ENCODE results near the gene MACROD2.

Gene MACROD2

GRCh38 chr20:14234666-14235295, 239.5 kb downstream of the MACROD2 start:
- no peak for TF ChIP-seq GLIS3 (CRISPR knock-in tag; IDR thresholded peaks at IDR 0.05)
- no peak for TF ChIP-seq CREB5 (CRISPR knock-in tag; IDR thresholded peaks at IDR 0.05; ENCODE audit: low read depth)
- TF ChIP-seq, protein P1, sequence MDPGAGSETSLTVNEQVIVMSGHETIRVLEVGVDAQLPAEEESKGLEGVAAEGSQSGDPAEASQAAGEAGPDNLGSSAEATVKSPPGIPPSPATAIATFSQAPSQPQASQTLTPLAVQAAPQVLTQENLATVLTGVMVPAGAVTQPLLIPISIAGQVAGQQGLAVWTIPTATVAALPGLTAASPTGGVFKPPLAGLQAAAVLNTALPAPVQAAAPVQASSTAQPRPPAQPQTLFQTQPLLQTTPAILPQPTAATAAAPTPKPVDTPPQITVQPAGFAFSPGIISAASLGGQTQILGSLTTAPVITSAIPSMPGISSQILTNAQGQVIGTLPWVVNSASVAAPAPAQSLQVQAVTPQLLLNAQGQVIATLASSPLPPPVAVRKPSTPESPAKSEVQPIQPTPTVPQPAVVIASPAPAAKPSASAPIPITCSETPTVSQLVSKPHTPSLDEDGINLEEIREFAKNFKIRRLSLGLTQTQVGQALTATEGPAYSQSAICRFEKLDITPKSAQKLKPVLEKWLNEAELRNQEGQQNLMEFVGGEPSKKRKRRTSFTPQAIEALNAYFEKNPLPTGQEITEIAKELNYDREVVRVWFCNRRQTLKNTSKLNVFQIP (CRISPR knock-in tag; IDR thresholded peaks at IDR 0.05; ENCODE audit: borderline replicate concordance, low read depth): no peak
- no peak for TF ChIP-seq OSR1 (CRISPR knock-in tag; IDR thresholded peaks at IDR 0.05)
- no peak for TF ChIP-seq ZFP30 (CRISPR knock-in tag; IDR thresholded peaks at IDR 0.05)
- TF ChIP-seq ZNF565 (CRISPR knock-in tag; conservative IDR thresholded peaks at IDR 0.05; ENCODE audit: low read depth): no peak
- no peak for TF ChIP-seq ISL1 (CRISPR knock-in tag; IDR thresholded peaks at IDR 0.05)
- no peak for TF ChIP-seq ZNF8 (CRISPR knock-in tag; IDR thresholded peaks at IDR 0.05)
- TF ChIP-seq PPARA (CRISPR knock-in tag; IDR thresholded peaks at IDR 0.05; ENCODE audit: borderline replicate concordance): no peak
- TF ChIP-seq PATZ1 (CRISPR knock-in tag; IDR thresholded peaks at IDR 0.05; ENCODE audit: borderline replicate concordance): no peak
- TF ChIP-seq ARNTL (CRISPR knock-in tag; IDR thresholded peaks at IDR 0.05; ENCODE audit: borderline replicate concordance, low read depth): no peak
- TF ChIP-seq, protein P2, sequence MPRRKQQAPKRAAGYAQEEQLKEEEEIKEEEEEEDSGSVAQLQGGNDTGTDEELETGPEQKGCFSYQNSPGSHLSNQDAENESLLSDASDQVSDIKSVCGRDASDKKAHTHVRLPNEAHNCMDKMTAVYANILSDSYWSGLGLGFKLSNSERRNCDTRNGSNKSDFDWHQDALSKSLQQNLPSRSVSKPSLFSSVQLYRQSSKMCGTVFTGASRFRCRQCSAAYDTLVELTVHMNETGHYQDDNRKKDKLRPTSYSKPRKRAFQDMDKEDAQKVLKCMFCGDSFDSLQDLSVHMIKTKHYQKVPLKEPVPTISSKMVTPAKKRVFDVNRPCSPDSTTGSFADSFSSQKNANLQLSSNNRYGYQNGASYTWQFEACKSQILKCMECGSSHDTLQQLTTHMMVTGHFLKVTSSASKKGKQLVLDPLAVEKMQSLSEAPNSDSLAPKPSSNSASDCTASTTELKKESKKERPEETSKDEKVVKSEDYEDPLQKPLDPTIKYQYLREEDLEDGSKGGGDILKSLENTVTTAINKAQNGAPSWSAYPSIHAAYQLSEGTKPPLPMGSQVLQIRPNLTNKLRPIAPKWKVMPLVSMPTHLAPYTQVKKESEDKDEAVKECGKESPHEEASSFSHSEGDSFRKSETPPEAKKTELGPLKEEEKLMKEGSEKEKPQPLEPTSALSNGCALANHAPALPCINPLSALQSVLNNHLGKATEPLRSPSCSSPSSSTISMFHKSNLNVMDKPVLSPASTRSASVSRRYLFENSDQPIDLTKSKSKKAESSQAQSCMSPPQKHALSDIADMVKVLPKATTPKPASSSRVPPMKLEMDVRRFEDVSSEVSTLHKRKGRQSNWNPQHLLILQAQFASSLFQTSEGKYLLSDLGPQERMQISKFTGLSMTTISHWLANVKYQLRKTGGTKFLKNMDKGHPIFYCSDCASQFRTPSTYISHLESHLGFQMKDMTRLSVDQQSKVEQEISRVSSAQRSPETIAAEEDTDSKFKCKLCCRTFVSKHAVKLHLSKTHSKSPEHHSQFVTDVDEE (CRISPR knock-in tag; IDR thresholded peaks at IDR 0.05): no peak
- no peak for TF ChIP-seq TCF4 (CRISPR knock-in tag; IDR thresholded peaks at IDR 0.05; ENCODE audit: borderline replicate concordance)
- TF ChIP-seq ESRRG (CRISPR knock-in tag; IDR thresholded peaks at IDR 0.05): no peak
- TF ChIP-seq RARB (CRISPR knock-in tag; IDR thresholded peaks at IDR 0.05): no peak
- no peak for TF ChIP-seq SNAI2 (CRISPR knock-in tag; IDR thresholded peaks at IDR 0.05)
- TF ChIP-seq ZC3H10 (CRISPR knock-in tag; IDR thresholded peaks at IDR 0.05): no peak
- no peak for TF ChIP-seq ZFP3 (CRISPR knock-in tag; IDR thresholded peaks at IDR 0.05)
- TF ChIP-seq ZNF70 (CRISPR knock-in tag; IDR thresholded peaks at IDR 0.05): no peak
- peak; percentile 95 for ATAC-seq

DNA sequence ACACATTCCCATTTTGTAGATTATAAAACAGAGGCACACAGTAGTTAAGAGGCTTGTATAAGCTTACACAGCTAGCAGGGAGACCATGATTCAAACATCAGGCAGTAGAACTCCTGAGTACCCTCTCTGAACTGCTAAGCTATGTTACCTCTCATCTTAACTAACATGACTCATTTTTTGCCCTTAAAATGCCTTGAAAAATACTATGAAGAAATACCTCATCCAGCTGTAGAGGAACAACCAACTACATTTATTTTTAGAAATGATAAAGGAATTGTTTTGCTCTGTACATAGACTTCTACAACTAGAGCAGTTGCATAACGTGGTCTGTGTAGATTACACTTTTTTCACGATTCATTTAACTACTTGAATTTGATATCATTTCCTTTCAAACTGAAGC, 240.0 kb downstream of the MACROD2 start:
- no peak for TF ChIP-seq ZNF70 (CRISPR knock-in tag; IDR thresholded peaks at IDR 0.05)
- TF ChIP-seq CSDC2 (CRISPR knock-in tag; IDR thresholded peaks at IDR 0.05): no peak
- TF ChIP-seq, protein P2 (CRISPR knock-in tag; IDR thresholded peaks at IDR 0.05): no peak
- no peak for TF ChIP-seq ZNF8 (CRISPR knock-in tag; IDR thresholded peaks at IDR 0.05)
- no peak for TF ChIP-seq ZFP30 (CRISPR knock-in tag; IDR thresholded peaks at IDR 0.05)
- TF ChIP-seq RARB (CRISPR knock-in tag; IDR thresholded peaks at IDR 0.05): no peak
- no peak for TF ChIP-seq CREB5 (CRISPR knock-in tag; IDR thresholded peaks at IDR 0.05; ENCODE audit: low read depth)
- TF ChIP-seq ZC3H10 (CRISPR knock-in tag; IDR thresholded peaks at IDR 0.05): no peak
- no peak for TF ChIP-seq TCF4 (CRISPR knock-in tag; IDR thresholded peaks at IDR 0.05; ENCODE audit: borderline replicate concordance)
- TF ChIP-seq, protein P3, sequence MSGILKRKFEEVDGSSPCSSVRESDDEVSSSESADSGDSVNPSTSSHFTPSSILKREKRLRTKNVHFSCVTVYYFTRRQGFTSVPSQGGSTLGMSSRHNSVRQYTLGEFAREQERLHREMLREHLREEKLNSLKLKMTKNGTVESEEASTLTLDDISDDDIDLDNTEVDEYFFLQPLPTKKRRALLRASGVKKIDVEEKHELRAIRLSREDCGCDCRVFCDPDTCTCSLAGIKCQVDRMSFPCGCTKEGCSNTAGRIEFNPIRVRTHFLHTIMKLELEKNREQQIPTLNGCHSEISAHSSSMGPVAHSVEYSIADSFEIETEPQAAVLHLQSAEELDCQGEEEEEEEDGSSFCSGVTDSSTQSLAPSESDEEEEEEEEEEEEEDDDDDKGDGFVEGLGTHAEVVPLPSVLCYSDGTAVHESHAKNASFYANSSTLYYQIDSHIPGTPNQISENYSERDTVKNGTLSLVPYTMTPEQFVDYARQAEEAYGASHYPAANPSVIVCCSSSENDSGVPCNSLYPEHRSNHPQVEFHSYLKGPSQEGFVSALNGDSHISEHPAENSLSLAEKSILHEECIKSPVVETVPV (CRISPR knock-in tag; IDR thresholded peaks at IDR 0.05): no peak
- no peak for TF ChIP-seq SNAI2 (CRISPR knock-in tag; IDR thresholded peaks at IDR 0.05)
- TF ChIP-seq, protein P1 (CRISPR knock-in tag; IDR thresholded peaks at IDR 0.05; ENCODE audit: borderline replicate concordance, low read depth): no peak
- TF ChIP-seq GLIS3 (CRISPR knock-in tag; IDR thresholded peaks at IDR 0.05): no peak
- TF ChIP-seq ARNTL (CRISPR knock-in tag; IDR thresholded peaks at IDR 0.05; ENCODE audit: borderline replicate concordance, low read depth): no peak
- no peak for TF ChIP-seq BACH2 (CRISPR knock-in tag; IDR thresholded peaks at IDR 0.05; ENCODE audit: borderline replicate concordance)
- no peak for TF ChIP-seq ESRRG (CRISPR knock-in tag; IDR thresholded peaks at IDR 0.05)
- no peak for TF ChIP-seq ZNF565 (CRISPR knock-in tag; conservative IDR thresholded peaks at IDR 0.05; ENCODE audit: low read depth)
- ATAC-seq: peak; percentile 91
